GM10248 (cell line): ENCODE data around the gene IRAK1.

Experiments
- CTCF ChIA-PET: fragments of 300-600 bp; sonication (Branson Sonifier 250); formaldehyde crosslinking; extraction: SDS; loops from one replicate; lab custom pipeline; 2021; ENCODE audit warnings: antibody characterized with exemption; lab: Yijun Ruan, JAX
- POLR2A ChIA-PET: fragments of 350-650 bp; sonication (Branson Sonifier 250); formaldehyde crosslinking; extraction: SDS; loops from one replicate; lab custom pipeline; 2020; ENCODE audit warnings: antibody characterized with exemption; lab: Yijun Ruan, JAX
- DNase-seq: peaks from one replicate; pipeline ENCODE4 v3.0.0; 2012; ENCODE audit errors: extremely low spot score
- CTCF ChIP-seq: IDR thresholded peaks from 2 replicates; pipeline ENCODE4 v1.5.1; 2012; ENCODE audit warnings: mild to moderate bottlenecking, low read depth; ENCODE audit errors: extremely low read depth, missing control alignments, control extremely low read depth

Gene IRAK1

GRCh38 chrX:154028502-154029184, 8.9 kb upstream of the IRAK1 start:
- CTCF ChIA-PET = interaction anchor here (1.2 to 3.2 kb wide), 3 partner anchors 8 to 82 kb away, joined by 3 to 18 read pairs (median 3); no protein-coding TSS in a partner anchor
- TF ChIP-seq CTCF = no peak
- POLR2A ChIA-PET = no interaction called here
- DNase-seq = no peak

- POLR2A ChIA-PET = no interaction called here
- no peak for DNase-seq
- no peak for TF ChIP-seq CTCF
- CTCF ChIA-PET = interaction anchor here (1.2 to 3.2 kb wide), 4 partner anchors 8 to 81 kb away, joined by 3 to 18 read pairs (median 4); no protein-coding TSS in a partner anchor
Measured at GRCh38 chrX:154027986-154028385, 8.3 kb upstream of the IRAK1 start.

GRCh38 chrX:154027022-154027402, 7.3 kb upstream of the IRAK1 start:
- CTCF ChIA-PET = interaction anchor here (2.2 to 3.2 kb wide), 2 partner anchors 10 to 14 kb away, joined by 5 to 18 read pairs; no protein-coding TSS in a partner anchor
- TF ChIP-seq CTCF = no peak
- DNase-seq = no peak
- POLR2A ChIA-PET = no interaction called here

- ChIA-PET POLR2A (no interaction called here), CTCF (interaction anchor here (2.2 to 3.2 kb wide), 2 partner anchors 10 to 13 kb away, joined by 5 to 18 read pairs; no protein-coding TSS in a partner anchor)
- no peak for TF ChIP-seq CTCF
- DNase-seq = no peak
Measured at GRCh38 chrX:154026136-154027021, 6.7 kb upstream of the IRAK1 start.

- no peak for TF ChIP-seq CTCF
- ChIA-PET POLR2A (no interaction called here), CTCF (interaction anchor here (3.2 kb wide), 1 partner anchor 12 kb away, joined by 18 read pairs; no protein-coding TSS in a partner anchor)
- DNase-seq = no peak
Measured at GRCh38 chrX:154025230-154025629, 5.5 kb upstream of the IRAK1 start.

- TF ChIP-seq CTCF = no peak
- DNase-seq = no peak
- ChIA-PET POLR2A (no interaction called here), CTCF (interaction anchor here (3.3 kb wide), 1 partner anchor 11 kb away, joined by 15 read pairs; no protein-coding TSS in a partner anchor)
Measured at GRCh38 chrX:154024271-154024670, 4.6 kb upstream of the IRAK1 start.
